Measurements from ENCODE around the gene CAPSL.
"Not testable (repeated sequence)": the region's sequence is repeated elsewhere in the genome, so short reads cannot be mapped to it uniquely, and the experiment has no call there.

The CAPSL gene

DNA sequence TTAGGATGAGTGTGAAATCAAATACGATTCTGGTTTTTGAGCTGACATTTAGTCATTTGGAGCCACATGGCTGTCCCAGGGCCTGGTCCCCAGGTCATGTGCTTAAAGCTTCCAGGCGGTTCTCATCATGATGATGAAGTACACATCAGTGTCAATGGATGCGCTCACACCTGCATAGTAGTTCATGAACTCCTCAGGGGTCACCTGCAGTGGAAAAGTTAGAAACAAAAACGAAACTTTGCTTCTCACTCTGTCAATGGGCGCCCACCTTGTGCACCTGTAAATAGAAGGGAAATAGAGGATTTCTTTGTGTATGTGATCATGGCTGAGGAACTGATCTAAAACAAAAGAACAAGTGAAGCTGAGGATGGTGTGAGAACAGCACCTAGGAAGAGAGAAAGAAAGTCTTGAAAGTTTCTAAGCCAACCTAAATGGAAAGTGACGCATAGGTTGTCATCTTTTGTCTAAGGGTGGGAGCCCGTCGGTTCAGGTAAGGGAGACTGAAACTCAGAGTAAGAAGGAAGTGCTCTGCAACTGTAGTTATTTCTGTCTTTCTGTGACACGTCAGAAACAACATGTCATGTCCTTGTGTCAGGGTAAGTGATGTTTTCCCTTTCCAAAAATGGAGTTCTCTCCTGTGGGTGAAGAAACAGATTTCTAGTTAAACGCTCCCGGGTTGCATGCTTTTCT lies 33.8 kb downstream of the CAPSL start:
- DNase-seq = no peak

DNA sequence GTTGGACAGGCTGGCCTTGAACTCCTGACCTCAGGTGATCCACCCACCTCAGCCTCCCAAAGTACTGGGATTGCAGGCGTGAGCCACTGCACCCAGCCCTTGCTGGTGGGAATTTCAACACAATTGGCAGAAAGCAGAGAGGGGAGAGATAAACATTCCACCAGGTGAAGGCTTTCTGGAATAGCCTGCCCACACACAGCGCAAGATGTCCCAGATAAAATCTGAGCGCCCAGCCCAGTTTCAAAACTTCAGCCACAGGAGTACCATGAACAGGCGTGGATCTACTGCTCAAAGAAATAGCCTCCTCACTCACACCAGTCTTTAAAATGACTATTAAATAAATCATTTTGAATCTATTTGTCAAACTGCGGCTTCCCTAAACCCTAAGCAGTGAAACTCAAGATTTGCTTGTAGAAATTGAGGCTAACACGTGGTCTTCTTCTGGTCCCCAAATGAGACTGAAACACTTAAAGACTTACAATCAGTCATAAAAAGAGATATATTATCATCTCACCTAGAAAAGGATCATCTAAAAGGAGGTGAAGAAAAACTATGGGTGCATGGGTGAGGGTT lies 34.7 kb downstream of the CAPSL start:
- no peak for DNase-seq

DNA sequence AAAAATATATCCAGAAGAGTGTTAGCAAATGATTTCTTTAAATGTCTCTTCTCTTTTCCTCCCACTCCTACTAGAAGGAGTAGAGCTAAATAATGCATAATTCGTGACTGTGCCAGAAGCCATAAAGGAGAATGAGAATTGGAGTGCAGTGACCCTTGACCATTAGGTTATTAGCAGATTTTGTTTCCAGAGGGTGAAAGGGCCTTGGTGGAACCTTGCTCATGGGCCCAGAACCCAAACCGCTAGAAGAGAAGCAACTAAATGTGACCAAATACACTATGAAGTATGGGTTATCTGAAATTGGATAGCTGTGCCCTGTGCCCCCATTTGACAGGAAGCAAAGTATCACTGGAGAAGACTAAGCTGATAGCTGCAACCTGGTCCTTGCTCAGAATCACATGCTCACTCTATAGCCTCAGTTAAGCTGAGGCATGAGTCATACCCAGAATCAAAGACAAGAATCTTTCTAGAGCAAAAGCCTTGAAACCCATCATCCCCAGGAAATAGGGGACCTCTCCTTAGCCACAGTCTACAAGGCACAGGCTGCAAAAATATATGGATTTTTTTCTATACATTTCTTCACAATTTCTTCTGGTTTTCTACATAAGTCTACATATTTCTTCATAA lies 36.3 kb downstream of the CAPSL start:
- no peak for DNase-seq

DNA sequence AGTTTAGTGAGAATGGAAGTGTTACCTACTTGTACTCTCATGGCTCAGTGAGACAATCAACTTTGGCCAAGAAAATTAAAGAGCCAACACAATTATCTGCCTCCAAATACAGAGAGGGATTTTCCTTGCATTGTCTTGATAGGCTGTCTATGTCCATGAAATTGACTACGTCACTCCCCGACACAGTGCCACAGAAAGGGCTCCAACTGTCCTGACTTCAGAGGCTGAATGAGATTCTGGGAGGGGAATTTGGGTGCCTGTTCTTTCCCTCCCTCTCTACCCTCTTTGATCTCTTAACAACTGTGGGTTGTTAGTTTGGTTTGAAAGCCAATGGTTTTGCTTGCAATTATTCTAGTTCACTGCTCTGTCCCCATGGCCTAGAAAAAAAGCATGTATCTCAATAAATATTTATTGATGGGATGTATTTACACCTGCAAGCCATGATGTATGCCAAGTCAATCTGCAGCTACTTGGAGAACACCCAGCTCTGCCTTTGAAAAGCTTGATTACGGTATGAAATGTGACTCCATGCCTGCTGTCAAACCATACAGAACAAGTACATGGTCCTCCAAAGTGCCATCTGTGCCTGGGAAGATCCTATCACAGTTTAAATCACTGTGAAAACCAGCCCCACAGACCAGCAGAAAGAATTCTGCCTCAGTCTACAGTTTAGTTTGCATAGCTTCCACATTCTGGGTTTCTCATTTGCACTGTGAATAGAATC lies 37.3 kb downstream of the CAPSL start:
- DNase-seq = no peak

DNA sequence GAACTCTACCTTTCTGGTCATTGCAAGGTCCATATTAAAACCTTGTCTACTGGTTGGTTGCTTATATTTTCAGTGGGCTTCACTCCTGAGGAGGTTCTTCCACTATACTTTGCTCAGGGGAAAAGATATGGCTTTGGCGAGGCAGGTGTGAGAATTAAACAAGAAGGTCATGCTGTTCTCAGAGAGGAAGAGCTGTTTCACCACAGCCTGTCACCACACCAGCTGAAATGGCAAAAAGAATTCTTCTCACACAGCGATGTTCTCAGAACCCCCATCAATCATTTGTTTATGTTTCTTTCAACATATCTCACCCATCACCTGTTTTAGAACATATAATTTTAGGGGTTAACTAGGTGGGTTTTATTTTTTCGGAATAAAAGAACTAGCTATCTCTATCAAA lies 38.6 kb downstream of the CAPSL start:
- DNase-seq = no peak

DNA sequence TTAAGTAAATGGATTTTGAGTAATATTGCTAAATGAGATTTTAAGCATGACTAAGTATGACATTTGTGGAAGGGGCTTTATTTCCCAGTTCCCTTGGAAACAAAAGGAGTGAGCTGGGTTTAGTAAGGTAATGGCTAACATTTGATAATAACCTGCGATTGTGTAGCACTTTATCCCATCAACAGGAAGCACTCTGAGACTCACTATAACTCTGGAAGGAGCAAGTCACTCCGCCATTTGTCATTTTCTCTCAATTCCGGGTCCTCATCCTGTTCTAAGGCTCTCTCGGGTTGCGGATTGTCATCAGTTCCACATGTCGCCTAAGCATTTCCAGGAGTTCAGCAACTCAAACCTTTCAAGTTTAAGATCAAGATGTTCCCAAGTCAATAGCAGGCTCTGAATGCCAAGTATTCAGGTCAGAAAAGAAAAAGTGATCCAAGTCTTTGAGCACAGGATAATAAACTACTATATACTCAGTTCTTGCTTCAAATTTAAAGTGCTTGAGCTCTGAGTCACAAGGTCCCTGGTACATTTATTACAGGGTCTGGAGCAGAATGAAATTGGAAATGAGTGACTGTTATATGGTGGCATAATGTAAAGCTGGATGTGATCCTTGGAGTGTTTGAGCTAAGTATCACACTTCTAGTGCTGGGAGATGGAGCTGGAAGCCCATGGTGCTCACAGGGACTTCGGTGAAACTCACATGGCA lies 39.3 kb downstream of the CAPSL start:
- DNase-seq = no peak

DNA sequence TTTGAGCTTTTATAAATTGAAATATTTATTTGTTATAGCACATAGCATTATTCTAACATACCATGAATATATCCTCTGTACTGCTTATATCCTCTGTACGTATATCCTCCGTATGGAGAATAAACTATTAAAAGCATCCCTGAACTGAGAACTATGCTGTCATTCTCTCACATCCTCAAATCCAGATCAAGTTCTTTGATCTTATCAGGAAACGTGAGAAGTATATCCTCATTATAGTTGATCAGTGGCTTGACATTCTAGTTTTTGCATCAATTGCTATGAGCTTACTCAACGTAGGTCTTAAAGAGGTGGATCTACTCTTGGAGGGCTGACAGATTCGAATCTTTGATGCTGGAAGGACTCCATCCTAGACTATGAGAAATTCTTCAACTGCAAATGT lies 44.3 kb downstream of the CAPSL start:
- no peak for DNase-seq

DNA sequence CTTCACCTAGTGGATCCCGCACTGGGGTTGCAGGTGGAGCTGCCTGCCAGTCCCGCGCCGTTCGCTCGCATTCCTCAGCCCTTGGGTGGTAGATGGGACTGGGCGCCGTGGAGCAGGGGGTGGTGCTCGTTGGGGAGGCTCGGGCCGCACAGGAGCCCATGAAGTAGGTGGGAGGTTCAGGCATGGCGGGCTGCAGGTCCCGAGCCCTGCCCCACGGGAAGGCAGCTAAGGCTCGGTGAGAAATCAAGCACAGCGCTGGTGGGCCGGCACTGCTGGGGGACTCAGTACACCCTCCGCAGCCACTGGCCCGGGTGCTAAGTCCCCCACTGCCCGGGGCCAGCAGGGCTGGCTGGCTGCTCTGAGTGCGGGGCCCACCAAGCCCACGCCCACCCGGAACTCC lies 45.6 kb downstream of the CAPSL start:
- not testable (repeated sequence) for DNase-seq

DNA sequence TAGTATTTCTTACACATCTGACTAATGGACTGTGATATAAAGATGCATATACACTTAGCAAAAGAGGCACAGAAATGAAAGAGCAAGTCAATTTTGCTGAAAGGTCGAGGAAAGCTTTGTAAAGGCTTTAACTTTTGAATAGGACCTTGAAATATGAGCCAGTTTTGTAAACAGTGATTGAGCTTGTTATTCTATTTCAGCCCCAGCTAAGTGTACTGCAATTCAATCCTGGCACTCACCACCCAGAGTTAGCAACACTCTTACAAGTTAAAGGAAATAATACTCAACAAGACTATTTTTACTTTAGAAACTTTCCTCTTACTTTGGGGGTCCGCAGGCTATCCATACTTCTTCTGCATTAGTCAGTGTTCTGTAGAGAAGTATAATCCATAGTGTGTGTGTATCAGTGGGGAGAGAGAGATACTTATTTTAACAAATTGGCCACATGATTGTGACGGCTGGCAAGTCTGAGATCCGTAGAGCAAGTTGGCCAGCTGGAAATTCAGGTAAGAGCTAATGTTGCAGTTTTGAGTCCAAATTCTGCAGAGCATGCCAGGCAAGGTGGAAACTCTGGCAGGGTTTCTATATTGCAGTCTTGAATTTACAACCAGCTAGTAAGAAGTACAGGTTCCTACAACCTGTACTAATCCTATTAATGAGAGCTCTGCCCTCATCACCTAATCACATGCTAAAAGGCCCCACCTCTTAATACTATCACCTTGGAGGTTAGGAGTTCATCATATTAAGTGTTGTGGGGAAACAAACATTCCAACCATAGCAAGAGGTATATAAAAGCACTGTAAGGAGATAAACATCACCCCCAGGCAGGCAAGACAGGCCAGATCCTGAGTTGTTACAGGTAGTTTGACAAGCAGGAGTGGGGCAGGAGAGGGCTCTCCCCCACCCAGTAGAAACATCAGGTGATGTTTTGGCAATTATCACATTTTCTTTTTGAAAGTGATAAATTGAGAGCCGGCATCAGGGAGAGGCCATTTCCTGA lies 48.1 kb downstream of the CAPSL start:
- no peak for DNase-seq

DNA sequence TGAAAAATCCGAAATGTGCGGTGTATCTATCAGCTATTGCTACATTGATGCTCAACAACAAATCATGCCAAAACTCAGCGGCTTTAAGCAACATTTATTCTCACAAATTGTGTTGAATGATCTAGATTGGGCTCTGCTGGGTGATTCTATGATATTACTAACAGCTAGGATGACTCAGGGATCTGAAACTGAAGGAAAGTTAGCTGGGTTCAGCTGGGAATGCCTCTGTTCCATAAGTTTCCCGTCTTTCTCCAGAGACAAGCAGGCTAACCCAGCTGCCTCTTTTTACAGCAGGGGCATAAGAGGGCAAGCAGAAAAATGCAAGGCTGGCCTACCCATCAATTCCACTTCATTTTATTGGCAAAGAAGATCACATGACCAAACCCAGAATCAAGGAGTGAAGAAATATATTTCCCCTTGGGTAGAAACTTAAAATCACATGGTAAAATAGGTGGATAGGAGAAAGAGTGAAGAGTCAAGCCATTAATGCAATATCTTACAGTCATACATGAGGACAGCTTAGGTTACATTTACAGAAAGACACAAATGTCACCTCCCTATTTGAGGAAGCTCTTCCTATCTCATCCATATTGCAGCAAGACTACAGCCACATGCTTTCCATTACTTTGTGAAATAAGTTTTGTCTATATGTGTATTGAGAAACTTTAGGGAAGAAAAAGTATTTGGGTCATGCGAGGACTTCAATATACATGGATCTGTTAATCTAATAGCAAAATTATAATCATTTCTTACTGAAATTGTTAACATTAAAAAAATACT lies 50.9 kb downstream of the CAPSL start:
- DNase-seq = no peak

DNA sequence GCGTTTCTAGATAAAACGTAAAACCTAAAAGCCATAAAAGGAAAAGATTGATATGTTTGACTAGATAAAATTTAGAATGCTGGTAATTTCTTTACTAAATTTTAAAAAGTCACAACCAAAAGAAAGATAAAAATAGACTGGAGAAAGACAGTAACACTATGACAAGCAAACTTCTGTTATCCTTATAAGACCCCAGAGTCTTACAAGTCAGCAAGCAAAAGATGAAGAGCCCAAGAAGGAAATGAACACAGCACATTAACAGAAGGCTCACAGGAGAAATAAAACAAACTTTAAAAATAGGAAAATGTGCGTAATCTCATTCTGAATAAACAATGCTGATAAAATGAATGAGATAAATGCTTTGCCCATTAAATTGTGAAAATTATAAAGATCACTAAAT lies 52.0 kb downstream of the CAPSL start:
- DNase-seq = no peak

DNA sequence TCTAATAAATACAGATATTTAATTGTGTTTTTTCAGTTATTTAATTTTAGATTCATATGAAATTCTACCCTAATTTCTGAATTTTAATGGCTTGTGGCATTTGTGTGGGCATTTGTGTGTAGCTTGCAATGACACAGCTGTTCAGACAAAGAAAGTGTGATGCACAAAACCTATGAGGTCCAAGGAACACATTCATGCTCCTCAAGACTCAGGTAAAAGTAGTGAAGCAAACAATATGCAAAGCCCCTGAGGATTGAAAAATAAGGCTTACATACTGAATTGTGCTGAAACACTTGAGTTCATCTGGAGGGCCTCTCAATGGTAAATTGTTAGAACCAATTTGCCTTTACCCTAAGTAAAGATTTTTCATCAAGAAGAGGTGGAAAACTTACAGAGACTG lies 53.6 kb downstream of the CAPSL start:
- DNase-seq = no peak

DNA sequence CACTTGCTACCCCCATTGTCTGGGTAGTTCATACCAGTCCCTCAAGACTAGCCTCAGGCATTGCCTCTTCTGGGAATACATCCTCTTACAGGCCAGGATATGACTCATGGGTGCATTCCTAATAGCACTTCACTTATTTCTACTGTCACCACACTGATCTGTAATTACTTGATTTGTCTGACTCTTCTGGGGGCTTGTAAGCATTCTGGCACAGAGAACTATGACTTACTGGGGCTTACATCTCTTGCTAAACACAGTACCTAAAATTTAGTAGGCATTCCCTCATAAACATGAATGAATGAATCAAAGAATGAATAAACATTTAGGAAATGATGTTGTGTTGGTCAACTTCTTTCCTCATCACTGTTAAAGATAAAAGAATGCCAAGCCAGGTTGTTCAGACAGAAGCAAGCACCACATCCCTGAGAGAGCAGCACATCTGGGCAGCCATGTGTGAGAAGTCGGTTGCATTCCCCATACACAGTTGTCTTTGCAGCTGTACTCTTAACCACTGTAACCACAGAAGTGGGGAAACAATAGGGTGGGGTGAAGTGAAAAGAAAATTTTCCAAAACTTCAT lies 54.1 kb downstream of the CAPSL start:
- peak; percentile 76 for DNase-seq

DNA sequence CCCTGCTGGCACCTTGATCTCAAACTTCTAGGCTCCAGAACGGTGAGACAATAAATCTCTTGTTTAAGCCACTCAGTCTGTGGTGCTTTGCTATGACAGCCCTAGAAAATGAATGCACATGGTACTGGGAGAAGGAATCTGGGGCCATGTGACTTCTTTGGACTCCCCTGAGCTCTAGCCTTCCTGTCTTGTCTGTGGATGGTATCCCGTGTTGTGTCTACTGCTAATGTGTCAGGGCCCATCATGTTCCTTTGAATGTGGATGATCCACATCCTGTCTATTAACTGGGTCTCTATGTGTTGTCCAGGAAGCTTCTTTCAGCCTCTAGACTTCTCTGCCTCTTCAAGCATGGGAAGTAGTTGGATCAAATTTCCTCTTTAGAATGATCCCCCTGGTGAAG lies 56.7 kb downstream of the CAPSL start:
- no peak for DNase-seq

DNA sequence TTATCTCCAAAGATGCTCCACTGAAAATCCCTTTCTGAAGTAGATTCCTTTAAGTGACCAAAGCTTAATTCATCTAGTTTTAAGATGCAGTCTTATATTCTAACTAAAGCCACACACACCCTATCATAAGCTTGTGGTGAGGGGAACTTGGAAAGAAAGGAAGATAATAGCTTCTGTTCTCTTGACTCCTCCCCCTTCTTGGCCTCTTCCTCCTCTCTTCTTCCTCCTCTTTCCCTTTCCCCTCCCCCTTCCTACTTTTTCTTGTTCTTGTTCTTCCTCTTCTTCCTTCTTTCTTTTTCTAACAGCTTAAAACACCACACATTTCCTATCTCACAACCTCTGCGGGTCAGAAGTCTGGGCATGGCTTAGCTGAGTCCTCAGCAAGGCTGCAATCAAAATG lies 58.3 kb downstream of the CAPSL start:
- DNase-seq = no peak

DNA sequence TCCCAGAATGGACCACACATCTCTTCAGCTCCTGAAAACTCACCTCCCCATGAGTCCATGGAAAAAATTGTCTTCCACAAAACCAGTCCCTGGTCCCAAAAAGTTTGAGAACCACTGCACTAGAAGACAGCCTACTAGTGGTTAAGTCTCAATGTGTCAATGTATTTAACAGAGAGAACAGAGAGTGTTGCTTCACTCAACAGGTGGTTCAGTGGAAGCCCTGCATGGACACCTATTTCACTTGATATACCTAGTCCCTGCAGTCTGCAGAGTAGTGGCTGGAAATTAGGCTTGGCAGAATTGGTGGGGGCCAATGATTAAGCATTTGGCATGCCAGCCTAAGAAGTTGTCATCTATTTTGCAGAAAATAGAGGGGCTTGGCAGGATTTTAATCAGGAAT lies 58.8 kb downstream of the CAPSL start:
- no peak for DNase-seq

DNA sequence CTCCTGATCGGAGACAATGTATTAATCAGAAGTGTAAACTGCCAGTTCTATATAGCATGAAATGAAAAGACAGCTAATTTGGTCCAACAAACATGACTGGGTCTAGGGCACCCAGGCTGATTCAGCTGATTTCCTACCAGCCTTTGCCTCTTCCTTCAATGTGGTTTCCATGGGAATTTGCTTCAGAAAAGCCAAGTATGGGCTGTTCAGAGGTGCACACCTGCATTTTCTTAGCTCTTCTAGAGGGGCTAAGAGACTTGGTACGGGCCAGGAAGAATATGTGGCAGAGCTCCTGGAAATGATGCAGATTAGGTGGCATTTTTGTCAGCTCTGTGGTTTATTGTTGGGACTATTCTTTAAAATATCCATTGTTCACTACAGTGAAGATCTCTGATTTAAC lies 59.3 kb downstream of the CAPSL start:
- DNase-seq = no peak

DNA sequence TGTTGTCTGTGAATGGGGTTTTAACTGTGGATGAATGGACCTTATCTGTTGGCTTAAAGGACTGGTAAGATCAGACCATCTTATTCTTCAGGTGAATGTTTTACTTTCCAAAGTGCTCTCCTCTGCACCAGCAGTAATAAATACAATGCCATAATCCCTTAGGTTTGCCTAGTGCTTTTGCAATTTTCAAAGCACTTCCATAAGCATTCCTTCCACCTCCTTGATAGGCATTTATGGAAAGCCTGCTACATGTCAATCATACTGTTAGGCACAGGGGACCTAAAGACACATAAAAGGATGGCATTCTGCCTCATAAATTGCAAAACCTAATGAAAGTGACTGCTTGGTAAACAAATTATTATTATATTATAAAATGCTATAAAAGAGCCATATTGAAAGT lies 60.3 kb downstream of the CAPSL start:
- DNase-seq = no peak

DNA sequence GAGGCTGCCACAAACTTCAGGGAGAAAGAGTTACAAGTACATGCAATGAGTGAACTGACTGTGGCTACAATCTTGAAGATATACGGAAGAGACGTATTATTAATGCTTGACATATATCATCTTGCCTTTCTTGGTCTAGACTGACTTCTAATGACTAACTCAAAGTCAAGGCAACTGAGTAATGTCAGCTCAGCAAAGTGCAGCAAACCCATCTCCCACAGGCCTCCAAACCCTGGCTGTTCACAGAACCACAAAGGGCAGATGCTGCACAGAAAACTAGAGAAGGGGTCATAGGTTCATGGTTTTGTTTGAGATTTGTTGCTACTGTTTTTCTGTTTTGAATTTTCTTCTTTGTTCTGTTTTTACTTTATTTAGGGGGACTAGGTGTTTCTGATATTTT lies 60.8 kb downstream of the CAPSL start:
- DNase-seq = no peak

DNA sequence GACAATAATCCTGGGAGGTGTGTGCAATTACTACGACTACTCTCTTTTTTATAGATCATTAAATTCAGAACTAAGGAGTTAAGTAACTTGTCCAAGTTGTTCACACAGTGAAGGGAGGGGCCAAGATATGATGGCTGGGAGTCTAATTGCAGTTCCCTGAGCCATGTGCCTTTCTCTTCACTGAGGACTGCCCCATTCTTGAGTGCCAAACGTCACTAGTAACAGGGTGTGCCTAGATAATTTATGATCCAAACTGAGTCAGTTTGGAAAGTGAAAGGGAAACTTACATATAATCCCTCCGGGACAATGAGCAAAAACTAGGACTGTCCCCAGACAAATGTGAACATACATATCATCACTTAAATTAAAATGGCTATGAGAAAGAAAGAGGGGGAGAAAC lies 61.5 kb downstream of the CAPSL start:
- peak; percentile 12 for DNase-seq

DNA sequence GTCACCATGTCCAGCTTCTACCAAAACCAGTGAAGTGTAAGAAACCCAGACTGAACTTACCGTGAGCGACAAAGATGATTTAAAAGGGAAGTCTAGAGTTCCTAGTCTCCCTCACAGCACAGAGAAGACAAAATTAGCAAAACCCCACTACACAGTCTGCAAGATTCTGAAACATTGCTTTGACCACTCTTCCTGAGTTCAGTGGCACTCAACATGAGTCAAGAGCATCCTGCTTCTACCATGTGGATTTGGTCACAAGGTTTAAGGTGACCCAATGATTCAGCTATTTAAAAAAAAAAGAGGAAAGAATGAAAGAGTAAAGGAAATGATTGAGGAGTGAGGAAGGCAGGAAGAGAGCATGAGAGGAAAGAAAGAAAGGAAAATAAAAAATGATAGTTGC lies 62.0 kb downstream of the CAPSL start:
- no peak for DNase-seq
